Upper lobe of left lung (tissue), 6 donors: Measurements from ENCODE around the gene NHSL2. TPM values are rescaled to one million over a fixed set of nuclear protein-coding genes. Genes with fewer than 3 reads are reported as not detected.

Source experiments
- ATAC-seq, 2 donors: fragments of 200-7000 bp; cut with Tn5 transposase; one replicate each; pipeline ENCODE4 v1.9.1; 2022; ENCODE audit warnings: mild to moderate bottlenecking in 2 of 2, moderate library complexity in 2 of 2; ENCODE audit not compliant: low FRiP score in 2 of 2
- DNase-seq, 2 donors: peaks; one replicate each; pipeline ENCODE4 v3.0.0-alpha.2; 2019 to 2020
- H3K27ac ChIP-seq, 4 donors: fragments of 200-600 bp; sonication (generic); one replicate each; pipeline ENCODE4 v1.5.1; 2016 to 2019
- H3K27me3 ChIP-seq, 4 donors: fragments of 200-600 bp; sonication (generic); one replicate each; pipeline ENCODE4 v1.5.1; 2017 to 2019
- H3K36me3 ChIP-seq, 4 donors: fragments of 200-600 bp; sonication (generic); one replicate each; pipeline ENCODE4 v1.5.1; 2016 to 2019
- H3K4me1 ChIP-seq, 4 donors: fragments of 200-600 bp; sonication (generic); one replicate each; pipeline ENCODE4 v1.5.1; 2018 to 2019
- H3K4me3 ChIP-seq, 4 donors: fragments of 200-600 bp; sonication (generic); one replicate each; pipeline ENCODE4 v1.5.1; 2017 to 2019; ENCODE audit warnings: mild to moderate bottlenecking in 2 of 4, moderate library complexity in 1 of 4
- H3K9me3 ChIP-seq, 4 donors: fragments of 200-600 bp; sonication (generic); one replicate each; pipeline ENCODE4 v1.5.1; 2018 to 2019
- CTCF ChIP-seq, 6 experiments: fragments of 450-650 bp in 4 of 6; fragments of 200-600 bp in 2 of 6; sonication (generic) in 2 of 6; IDR thresholded peaks; one replicate each; pipeline ENCODE4 v1.5.1; 2016 to 2019; ENCODE audit warnings: antibody characterized with exemption in 6 of 6
- EP300 ChIP-seq, 4 donors: sonication (generic); formaldehyde crosslinking; IDR thresholded peaks; one replicate each; pipeline ENCODE4 v1.5.1; 2017; ENCODE audit warnings: antibody characterized with exemption in 4 of 4, control low read depth in 2 of 4
- POLR2A ChIP-seq, 4 donors: fragments of 450-650 bp; IDR thresholded peaks; one replicate each; pipeline ENCODE4 v1.5.1; 2016 to 2017; ENCODE audit warnings: antibody characterized with exemption in 4 of 4, mild to moderate bottlenecking in 2 of 4
- POLR2AphosphoS5 ChIP-seq, 2 donors: sonication (generic); formaldehyde crosslinking; IDR thresholded peaks; one replicate each; pipeline ENCODE4 v1.5.1; 2017; ENCODE audit warnings: antibody characterized with exemption in 2 of 2
- WGBS, 2 donors: methylation state at CpG; one replicate each; pipeline ENCODE4 v1.1.5; 2017 to 2018; 5-methylcytosine and 5-hydroxymethylcytosine counted together
- total RNA-seq, 6 donors: library from RNA; depleted of rRNA in 4 of 6; stranded (reverse); fragments of >200 nt in 4 of 6; gene quantifications; one replicate each; pipeline versions ENCODE4 v1.1.0 to v1.2.1, GENCODE V29; 2016 to 2021
- donor health status: DM: no; HTN: no; CAD: no; lungs with moderate emphysema.
- donor health status: DM: no; HTN: yes; CAD: no; lungs with severe emphysema.

The NHSL2 gene
- total RNA-seq, 6 donors from 2014 or later = 5.8 to 18.3 (median 9.9) TPM

GRCh38 chrX:72081605-72082320 is 171.1 kb downstream of the NHSL2 start:
- H3K9me3 ChIP-seq = no peaks in the 10 kb centered on the region
- TF ChIP-seq POLR2AphosphoS5 (IDR thresholded peaks at IDR 0.05) (no peak), CTCF (IDR thresholded peaks at IDR 0.05) (no peak), POLR2A (IDR thresholded peaks at IDR 0.05) (no peak), EP300 (IDR thresholded peaks at IDR 0.05) (no peak)
- H3K4me1 ChIP-seq = peaks cover 0 to 21% (median 3%) of the 10 kb centered on the region in 4 donors
- 61 to 68% methylated on average over 7 to 12 of the region's 12 CpGs for WGBS, 2 donors
- no peak overlapping the region for H3K4me3 ChIP-seq
- ATAC-seq = no peak
- DNase-seq = no peak
- H3K27me3 ChIP-seq = no peaks in the 10 kb centered on the region
- H3K27ac ChIP-seq = peak overlapping the region in 1 of 4 donors; percentile 37
- no peaks in the 10 kb centered on the region for H3K36me3 ChIP-seq

- H3K27me3 ChIP-seq = no peaks in the 10 kb centered on the region
- no peak overlapping the region for H3K27ac ChIP-seq
- DNase-seq = no peak
- H3K36me3 ChIP-seq = no peaks in the 10 kb centered on the region
- TF ChIP-seq POLR2AphosphoS5 (IDR thresholded peaks at IDR 0.05) (no peak), CTCF (IDR thresholded peaks at IDR 0.05) (no peak), POLR2A (IDR thresholded peaks at IDR 0.05) (no peak), EP300 (IDR thresholded peaks at IDR 0.05) (no peak)
- no peak overlapping the region for H3K4me3 ChIP-seq
- no peaks in the 10 kb centered on the region for H3K9me3 ChIP-seq
- peaks cover 0 to 15% (median 3%) of the 10 kb centered on the region in 4 donors for H3K4me1 ChIP-seq
- ATAC-seq = no peak
- WGBS, 2 donors = 80 to 95% methylated on average over 2 of the region's 2 CpGs
Observed at GRCh38 chrX:72083291-72083690, 172.6 kb downstream of the NHSL2 start.

- Histone ChIP-seq H3K36me3 (no peaks in the 10 kb centered on the region), H3K27me3 (no peaks in the 10 kb centered on the region), H3K4me3 (no peak overlapping the region), H3K4me1 (peaks cover 0 to 8% (median 2%) of the 10 kb centered on the region in 4 donors), H3K27ac (no peak overlapping the region), H3K9me3 (no peaks in the 10 kb centered on the region)
- WGBS, 2 donors = 100% methylated on average over 1 of the region's 1 CpG; no CpG with 5 or more reads in 1 of the 2 donors
- TF ChIP-seq CTCF (IDR thresholded peaks at IDR 0.05) (no peak), EP300 (IDR thresholded peaks at IDR 0.05) (no peak), POLR2AphosphoS5 (IDR thresholded peaks at IDR 0.05) (no peak), POLR2A (IDR thresholded peaks at IDR 0.05) (no peak)
- DNase-seq (no peak), ATAC-seq (no peak)
Observed at GRCh38 chrX:72084114-72084513, 173.5 kb downstream of the NHSL2 start.

GRCh38 chrX:72086995-72087394 is 176.3 kb downstream of the NHSL2 start:
- H3K27ac ChIP-seq = no peak overlapping the region
- DNase-seq (no peak), ATAC-seq (no peak)
- no peaks in the 10 kb centered on the region for H3K36me3 ChIP-seq
- TF ChIP-seq CTCF (IDR thresholded peaks at IDR 0.05) (no peak), POLR2A (IDR thresholded peaks at IDR 0.05) (no peak), POLR2AphosphoS5 (IDR thresholded peaks at IDR 0.05) (no peak), EP300 (IDR thresholded peaks at IDR 0.05) (no peak)
- no peak overlapping the region for H3K4me3 ChIP-seq
- 90 to 96% methylated on average over 1 of the region's 1 CpG for WGBS, 2 donors
- no peaks in the 10 kb centered on the region for H3K27me3 ChIP-seq
- H3K9me3 ChIP-seq = no peaks in the 10 kb centered on the region
- no peaks in the 10 kb centered on the region for H3K4me1 ChIP-seq

GRCh38 chrX:72088761-72089160 is 178.1 kb downstream of the NHSL2 start:
- H3K36me3 ChIP-seq = no peaks in the 10 kb centered on the region
- no peak for TF ChIP-seq CTCF (IDR thresholded peaks at IDR 0.05)
- 75 to 84% methylated on average over 6 of the region's 6 CpGs for WGBS, 2 donors
- H3K27ac ChIP-seq = no peak overlapping the region
- no peak for DNase-seq
- no peak overlapping the region for H3K4me3 ChIP-seq
- H3K9me3 ChIP-seq = no peaks in the 10 kb centered on the region
- no peaks in the 10 kb centered on the region for H3K27me3 ChIP-seq
- ATAC-seq = no peak
- no peaks in the 10 kb centered on the region for H3K4me1 ChIP-seq
